K562 (cell line): ENCODE results near the gene RSF1. TPM values are rescaled to one million over a fixed set of nuclear protein-coding genes. Genes with fewer than 3 reads are reported as not detected.
A peak's percentile ranks its signal among the peaks of the same experiment; 100 is the strongest.

Experiments
- ATAC-seq: fragments of 200-7000 bp; cut with Tn5 transposase; 3 replicates; pipeline ENCODE4 v1.9.1; 2020; ENCODE audit warnings: moderate library complexity
- BruUV-seq: library from RNA; stranded (reverse); fragments of 400-500 nt; replicated peaks from 2 replicates; lab custom pipeline; 2021; lab: Mats Ljungman, UMichigan
- CTCF ChIA-PET: fragments of 300-600 bp; formaldehyde crosslinking; extraction: SDS; loops from one replicate; lab custom pipeline; 2021; ENCODE audit warnings: low intra/inter-chr PET ratio; lab: Yijun Ruan, JAX
- POLR2A ChIA-PET: fragments of 300-600, 350-650 bp; sonication (Branson Sonifier 250); formaldehyde crosslinking; extraction: SDS; loops from one replicate; lab custom pipeline; 2021; ENCODE audit warnings: antibody characterized with exemption, inconsistent platforms; lab: Yijun Ruan, JAX
- DNase-seq, 4 experiments: peaks; one replicate each; pipeline versions ENCODE4 v3.0.0 to v3.0.0-alpha.2; 2011 to 2018; ENCODE audit warnings: low spot score in 3 of 4, mixed read lengths in 3 of 4; ENCODE audit errors: extremely low read depth in 1 of 4
- FAIRE-seq: peaks from 2 replicates; lab custom pipeline; 2011; peaks lifted over from hg19 to GRCh38; lab: Jason Lieb, UNC
- H2AFZ ChIP-seq: 2 replicates; pipeline ENCODE4 v1.6.0; 2011; ENCODE audit warnings: low read depth, low read length, control low read depth, inconsistent platforms
- H3K27ac ChIP-seq: fragments of 200-600 bp; 3 replicates; pipeline ENCODE4 v1.8.0; 2011; ENCODE audit warnings: low read depth, mild to moderate bottlenecking, control low read depth, inconsistent platforms, low read length, moderate library complexity, mixed read lengths; ENCODE audit errors: extremely low read depth
- H3K27me3 ChIP-seq, 2 experiments: fragments of 300-600 bp in 1 of 2; 2 replicates in 1 of 2; 3 replicates in 1 of 2; pipeline versions ENCODE4 v1.6.0 to v1.8.0; 2011; ENCODE audit warnings: inconsistent platforms in 2 of 2, low read length in 2 of 2, mild to moderate bottlenecking in 1 of 2, mixed read lengths in 1 of 2, moderate library complexity in 1 of 2; ENCODE audit not compliant: control insufficient read depth in 2 of 2, insufficient read depth in 2 of 2
- H3K36me3 ChIP-seq: fragments of 300-600 bp; 3 replicates; pipeline ENCODE4 v1.8.0; 2011; ENCODE audit warnings: mild to moderate bottlenecking, low read length, inconsistent platforms; ENCODE audit not compliant: control insufficient read depth, insufficient read depth
- H3K4me1 ChIP-seq, 2 experiments: fragments of 200-600 bp in 1 of 2; replicated peaks in 1 of 2; 2 replicates in 1 of 2; 3 replicates in 1 of 2; pipeline versions ENCODE4 v1.5.1 to v1.8.0; 2011; ENCODE audit warnings: inconsistent platforms in 2 of 2, low read length in 2 of 2, mild to moderate bottlenecking in 1 of 2, mixed read lengths in 1 of 2, moderate library complexity in 1 of 2; ENCODE audit not compliant: control insufficient read depth in 2 of 2, insufficient read depth in 2 of 2
- H3K4me2 ChIP-seq: 2 replicates; pipeline ENCODE4 v1.6.1; 2011; ENCODE audit warnings: low read length, control low read depth, inconsistent platforms, mixed read lengths; ENCODE audit not compliant: insufficient read depth
- H3K4me3 ChIP-seq: fragments of 200-600 bp; sonication (generic), shearing (Covaris generic); 2 replicates; pipeline ENCODE4 v1.5.1; 2016; ENCODE audit warnings: control low read depth, inconsistent platforms
- H3K79me2 ChIP-seq: fragments of 200-600 bp; 3 replicates; pipeline ENCODE4 v1.8.0; 2011; ENCODE audit warnings: low read length, inconsistent platforms; ENCODE audit not compliant: control insufficient read depth, insufficient read depth
- H3K9ac ChIP-seq, 2 experiments: 2 replicates each; pipeline versions ENCODE4 v1.6.0 to v1.6.1; 2011; ENCODE audit warnings: low read depth in 2 of 2, low read length in 2 of 2, control low read depth in 1 of 2, inconsistent platforms in 1 of 2, mild to moderate bottlenecking in 1 of 2, mixed read lengths in 1 of 2; ENCODE audit not compliant: insufficient read depth in 1 of 2
- H3K9me1 ChIP-seq: one replicate; pipeline ENCODE4 v1.6.0; 2011; ENCODE audit warnings: inconsistent platforms, mild to moderate bottlenecking, low read length, moderate library complexity; ENCODE audit not compliant: control insufficient read depth, insufficient read depth
- H3K9me3 ChIP-seq: replicated peaks from 2 replicates; pipeline ENCODE4 v1.5.1; 2011; ENCODE audit warnings: low read depth, low read length, inconsistent platforms; ENCODE audit not compliant: control insufficient read depth, insufficient read depth
- H4K20me1 ChIP-seq: replicated peaks from 2 replicates; pipeline ENCODE4 v1.6.1; 2011; ENCODE audit warnings: low read length, inconsistent platforms, mixed read lengths; ENCODE audit not compliant: control insufficient read depth, insufficient read depth
- CAMTA2 ChIP-seq: fragments of 250-450 bp; sonication (Bioruptor Pico); conservative IDR thresholded peaks from 2 replicates; pipeline ENCODE4 v1.5.1; 2022
- FOXA3 ChIP-seq, 2 experiments: fragments of 450-650 bp in 1 of 2; sonication (generic) in 1 of 2; formaldehyde crosslinking; IDR thresholded peaks in 1 of 2; conservative IDR thresholded peaks in 1 of 2; 2 replicates each; pipeline versions ENCODE4 v1.4.0 to v1.8.0; 2020 to 2022; ENCODE audit warnings: mild to moderate bottlenecking in 2 of 2, missing genetic modification reagents in 1 of 2
- GABPB1 ChIP-seq: sonication (generic); formaldehyde crosslinking; IDR thresholded peaks from 2 replicates; pipeline ENCODE4 v1.8.0; 2022; ENCODE audit warnings: mild to moderate bottlenecking, missing genetic modification reagents
- LCOR ChIP-seq: sonication (generic); formaldehyde crosslinking; IDR thresholded peaks from 2 replicates; pipeline ENCODE4 v1.8.0; 2022; ENCODE audit warnings: mild to moderate bottlenecking, missing genetic modification reagents
- NFIC ChIP-seq: fragments of 450-650 bp; IDR thresholded peaks from 2 replicates; pipeline ENCODE4 v1.6.1; 2017; ENCODE audit warnings: mild to moderate bottlenecking, inconsistent platforms
- NONO ChIP-seq, 2 experiments: fragments of 200-400 bp in 1 of 2; fragments of 450-650 bp in 1 of 2; formaldehyde crosslinking in 1 of 2; IDR thresholded peaks; 2 replicates each; pipeline ENCODE4 v1.6.1; 2017; ENCODE audit warnings: low read depth in 2 of 2, mild to moderate bottlenecking in 2 of 2, moderate library complexity in 2 of 2, low read length in 1 of 2
- TEAD1 ChIP-seq, 2 experiments: fragments of 450-650 bp in 1 of 2; sonication (generic) in 1 of 2; formaldehyde crosslinking; IDR thresholded peaks; 2 replicates each; pipeline versions ENCODE4 v1.4.0 to v1.8.0; 2020 to 2022; ENCODE audit warnings: mild to moderate bottlenecking in 2 of 2, missing genetic modification reagents in 1 of 2
- TEAD4 ChIP-seq, 2 experiments: sonication (generic) in 1 of 2; formaldehyde crosslinking in 1 of 2; IDR thresholded peaks; 2 replicates each; pipeline versions ENCODE4 v1.6.1 to v1.8.0; 2012 to 2022; ENCODE audit warnings: borderline replicate concordance in 1 of 2, inconsistent platforms in 1 of 2, low read length in 1 of 2, mild to moderate bottlenecking in 1 of 2, missing genetic modification reagents in 1 of 2
- WGBS: fragments of 100-300 bp; shearing (Covaris generic); methylation state at CpG from one replicate; pipeline ENCODE4 v1.1.6; 2016; ENCODE audit warnings: low coverage, mixed read lengths; ENCODE audit not compliant: insufficient coverage; ENCODE audit errors: missing lambda C conversion rate; 5-methylcytosine and 5-hydroxymethylcytosine counted together
- in situ Hi-C: fragments of 300-500 bp; cut with MboI; formaldehyde crosslinking; loops from 4 replicates; pipeline ENCODE4 v1.15.0; 2018; ENCODE audit warnings: inconsistent platforms, mixed read lengths
- intact Hi-C: fragments of 100-400 bp; cut with micrococcal nuclease; formaldehyde crosslinking; loops from 2 replicates; pipeline ENCODE4 v1.14.2; 2022
- polyA plus RNA-seq, 8 experiments: library from polyadenylated mRNA; depleted of rRNA in 4 of 8; stranded (reverse) in 5 of 8; unstranded in 3 of 8; fragments of >200 nt; fragmentation: Nextera tagmentation in 2 of 8; fragmentation: Illumina TruSeq in 1 of 8; extraction: Ambion mirVana in 2 of 8; extraction: Trizol in 1 of 8; gene quantifications; 2 replicates each; pipeline versions ENCODE4 v1.2.1 to v1.2.3, GENCODE V29; 2011 to 2014; ENCODE audit warnings: inconsistent platforms in 1 of 8, missing spikeins in 1 of 8
- total RNA-seq, 7 experiments: library from RNA; depleted of rRNA in 6 of 7; stranded (reverse); fragments of >200 nt in 6 of 7; fragmentation: Illumina TruSeq in 2 of 7; extraction: Trizol in 2 of 7; gene quantifications; 2 replicates each; pipeline versions ENCODE4 v1.2.1 to v1.2.3, GENCODE V29; 2011 to 2021; ENCODE audit warnings: low replicate concordance in 1 of 7
- TF ChIP-seq, protein P1 (sequence below), 2 experiments: fragments of 450-650 bp; IDR thresholded peaks; 2 replicates each; pipeline ENCODE4 v1.6.1; 2018; ENCODE audit warnings: mild to moderate bottlenecking in 2 of 2, low read depth in 1 of 2; ENCODE audit not compliant: partially characterized antibody in 2 of 2

The RSF1 gene
- total and polyA plus RNA-seq, 9 of the 15 experiments (the other 6 are each of a cell fraction or from before 2014, with no cell fraction given) = 9.7 to 63.6 (median 42.8) TPM

DNA sequence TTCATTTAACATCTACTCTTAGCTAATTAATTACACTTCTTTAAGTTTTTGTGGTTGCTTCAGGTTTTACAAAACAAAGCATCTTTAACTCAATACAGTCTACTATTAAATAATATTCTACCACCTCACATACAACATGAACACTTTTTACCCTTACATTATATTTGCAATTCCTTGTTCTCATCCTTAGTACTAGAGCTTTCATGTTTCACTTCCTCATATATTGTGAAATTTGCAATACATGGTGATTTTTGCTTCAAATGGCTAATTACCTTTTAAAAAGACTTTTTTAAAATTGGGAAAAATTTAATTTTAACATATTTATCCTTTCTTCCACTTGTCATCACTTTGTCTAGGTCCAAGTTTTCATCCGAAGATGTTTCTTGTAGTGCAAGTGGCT, 37.5 kb downstream of the RSF1 start:
- no peak for TF ChIP-seq GABPB1 (CRISPR knock-in tag)
- no TSS peak for BruUV-seq
- ATAC-seq (no peak), DNase-seq (no peak), FAIRE-seq (no peak)
- H3K4me1 ChIP-seq = peaks cover 0 to 3% of the 10 kb centered on the region in 2 experiments; a peak in 1 of 5 replicates
- no peaks in the 10 kb centered on the region; the same call in 2 of the 3 replicates for H3K36me3 ChIP-seq
- no peak overlapping the region for H2AFZ ChIP-seq
- no peak overlapping the region for H3K27ac ChIP-seq
- CTCF ChIA-PET = no interaction called here
- no peak overlapping the region for H3K4me2 ChIP-seq
- no peaks in the 10 kb centered on the region for H3K27me3 ChIP-seq
- WGBS = 96% methylated on average over 1 of the region's 1 CpG
- no peaks in the 10 kb centered on the region for H3K9me3 ChIP-seq
- no peaks in the 10 kb centered on the region for H3K9me1 ChIP-seq
- POLR2A ChIA-PET = no interaction called here
- intact Hi-C loops (no loop called here), in situ Hi-C loops (no loop called here)
- peaks cover 70% of the 10 kb centered on the region for H3K79me2 ChIP-seq
- no peak overlapping the region for H3K4me3 ChIP-seq
- no peak overlapping the region for H3K9ac ChIP-seq
- no peaks in the 10 kb centered on the region for H4K20me1 ChIP-seq

DNA sequence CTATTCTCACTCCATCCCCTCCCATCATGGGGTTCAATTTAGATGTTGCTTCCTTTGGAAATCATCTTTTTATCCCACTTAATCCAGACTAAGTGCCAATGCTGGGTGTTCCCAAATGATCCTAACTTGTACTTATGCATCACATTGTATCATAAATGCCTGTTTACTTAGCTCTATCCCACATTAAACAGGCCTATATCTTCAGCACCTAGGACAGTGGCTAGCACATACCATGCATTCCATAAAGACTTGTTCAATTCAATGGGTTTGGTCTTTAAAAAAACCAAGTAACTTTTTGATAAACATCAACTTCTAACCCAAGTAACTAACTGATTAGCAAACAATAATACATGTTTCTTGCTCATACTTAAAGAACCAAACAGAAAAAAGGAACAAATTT, 40.6 kb downstream of the RSF1 start:
- no peak overlapping the region for H3K9ac ChIP-seq
- H2AFZ ChIP-seq = no peak overlapping the region
- ChIA-PET POLR2A (no interaction called here), CTCF (no interaction called here)
- in situ Hi-C loops = no loop called here
- H3K4me2 ChIP-seq = no peak overlapping the region
- no peaks in the 10 kb centered on the region for H4K20me1 ChIP-seq
- H3K9me3 ChIP-seq = no peaks in the 10 kb centered on the region
- H3K27ac ChIP-seq = no peak overlapping the region
- no TSS peak for BruUV-seq
- intact Hi-C loops = loop anchor here (2.0 kb wide), 1 partner anchor 41 kb away; the partner anchor contains the start of genes AAMDC and RSF1
- peak in 1 of 4 experiments; percentile 17 for DNase-seq
- peaks cover 4% of the 10 kb centered on the region; the same call in 2 of the 3 replicates for H3K36me3 ChIP-seq
- no peak overlapping the region for H3K4me3 ChIP-seq
- no peaks in the 10 kb centered on the region for H3K27me3 ChIP-seq
- H3K9me1 ChIP-seq = no peaks in the 10 kb centered on the region
- H3K79me2 ChIP-seq = peaks cover 70% of the 10 kb centered on the region
- ATAC-seq = peak; percentile 73
- peaks cover 0 to 3% of the 10 kb centered on the region in 2 experiments; a peak in 1 of 5 replicates for H3K4me1 ChIP-seq
- no peak for FAIRE-seq
- peak; percentile 91 for TF ChIP-seq TEAD4 (IDR thresholded peaks at IDR 0.05; ENCODE audit: low read length)
- no peak for TF ChIP-seq TEAD4 (CRISPR knock-in tag; IDR thresholded peaks at IDR 0.05; ENCODE audit: borderline replicate concordance)
- peak; percentile 36; the same call in 1 of the 2 replicates for TF ChIP-seq LCOR
- TF ChIP-seq, protein P1, sequence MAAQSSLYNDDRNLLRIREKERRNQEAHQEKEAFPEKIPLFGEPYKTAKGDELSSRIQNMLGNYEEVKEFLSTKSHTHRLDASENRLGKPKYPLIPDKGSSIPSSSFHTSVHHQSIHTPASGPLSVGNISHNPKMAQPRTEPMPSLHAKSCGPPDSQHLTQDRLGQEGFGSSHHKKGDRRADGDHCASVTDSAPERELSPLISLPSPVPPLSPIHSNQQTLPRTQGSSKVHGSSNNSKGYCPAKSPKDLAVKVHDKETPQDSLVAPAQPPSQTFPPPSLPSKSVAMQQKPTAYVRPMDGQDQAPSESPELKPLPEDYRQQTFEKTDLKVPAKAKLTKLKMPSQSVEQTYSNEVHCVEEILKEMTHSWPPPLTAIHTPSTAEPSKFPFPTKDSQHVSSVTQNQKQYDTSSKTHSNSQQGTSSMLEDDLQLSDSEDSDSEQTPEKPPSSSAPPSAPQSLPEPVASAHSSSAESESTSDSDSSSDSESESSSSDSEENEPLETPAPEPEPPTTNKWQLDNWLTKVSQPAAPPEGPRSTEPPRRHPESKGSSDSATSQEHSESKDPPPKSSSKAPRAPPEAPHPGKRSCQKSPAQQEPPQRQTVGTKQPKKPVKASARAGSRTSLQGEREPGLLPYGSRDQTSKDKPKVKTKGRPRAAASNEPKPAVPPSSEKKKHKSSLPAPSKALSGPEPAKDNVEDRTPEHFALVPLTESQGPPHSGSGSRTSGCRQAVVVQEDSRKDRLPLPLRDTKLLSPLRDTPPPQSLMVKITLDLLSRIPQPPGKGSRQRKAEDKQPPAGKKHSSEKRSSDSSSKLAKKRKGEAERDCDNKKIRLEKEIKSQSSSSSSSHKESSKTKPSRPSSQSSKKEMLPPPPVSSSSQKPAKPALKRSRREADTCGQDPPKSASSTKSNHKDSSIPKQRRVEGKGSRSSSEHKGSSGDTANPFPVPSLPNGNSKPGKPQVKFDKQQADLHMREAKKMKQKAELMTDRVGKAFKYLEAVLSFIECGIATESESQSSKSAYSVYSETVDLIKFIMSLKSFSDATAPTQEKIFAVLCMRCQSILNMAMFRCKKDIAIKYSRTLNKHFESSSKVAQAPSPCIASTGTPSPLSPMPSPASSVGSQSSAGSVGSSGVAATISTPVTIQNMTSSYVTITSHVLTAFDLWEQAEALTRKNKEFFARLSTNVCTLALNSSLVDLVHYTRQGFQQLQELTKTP (IDR thresholded peaks at IDR 0.05; ENCODE audit: low read depth in 1 of 2, partially characterized antibody in 2 of 2) = peak in 1 of 2 experiments; percentile 70
- TF ChIP-seq TEAD1 (CRISPR knock-in tag; IDR thresholded peaks at IDR 0.05) = peak; percentile 89 to 99
- TF ChIP-seq FOXA3 (CRISPR knock-in tag; conservative IDR thresholded peaks at IDR 0.05 in 1 of 2, IDR thresholded peaks at IDR 0.05 in 1 of 2) = peak; percentile 36 to 65; a peak in 1 of 4 replicates
- TF ChIP-seq NONO (IDR thresholded peaks at IDR 0.05; ENCODE audit: low read depth in 2 of 2, low read length in 1 of 2) = 0 out of 4 replicates have a peak, but pooled peaks of 1 of the 2 experiments have one; percentile 15
- TF ChIP-seq CAMTA2 (CRISPR knock-in tag) = no peak
- TF ChIP-seq NFIC = no peak
